ENCODE results near the gene ADAP2. TPM values are rescaled to one million over a fixed set of nuclear protein-coding genes. Genes with fewer than 3 reads are reported as not detected.
A peak's percentile ranks its signal among the peaks of the same experiment; 100 is the strongest.

The ADAP2 gene
- total RNA-seq, 4 donors from 2014 or later: 1.6 to 32.2 (median 13.6) TPM

DNA sequence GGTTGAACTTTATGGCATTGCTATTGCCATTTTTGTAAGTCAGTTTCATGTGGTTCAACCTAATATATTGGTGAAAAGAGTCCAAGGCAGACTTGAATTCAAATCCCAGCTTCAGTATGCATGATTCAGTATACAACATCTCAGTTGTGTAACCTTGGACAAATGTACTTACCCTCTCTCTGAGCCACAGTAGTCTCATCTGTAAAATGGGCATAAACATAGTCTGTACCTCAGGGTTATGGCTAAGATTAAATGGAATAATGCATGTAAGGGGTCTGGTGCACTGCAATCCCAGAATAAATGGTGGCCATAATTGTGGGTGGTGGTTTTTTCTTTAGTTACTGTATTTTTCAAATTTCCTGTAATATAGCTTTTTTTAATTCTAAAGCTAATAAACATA is 4.7 kb upstream of the ADAP2 start:
- Histone ChIP-seq H3K27me3 (peaks cover 0 to 5% of the 10 kb centered on the region in 2 donors), H3K4me1 (peaks cover 0 to 6% (median 2%) of the 10 kb centered on the region in 4 donors), H3K36me3 (no peaks in the 10 kb centered on the region), H3K27ac (no peak overlapping the region), H3K9me3 (no peaks in the 10 kb centered on the region), H3K4me3 (no peak overlapping the region)
- TF ChIP-seq CTCF (IDR thresholded peaks at IDR 0.05): no peak
- no peak for TF ChIP-seq POLR2A (IDR thresholded peaks at IDR 0.05)
- no peak for DNase-seq

GRCh38 chr17:30920282-30920681 is 1.5 kb upstream of the ADAP2 start:
- Histone ChIP-seq H3K27me3 (peaks cover 0 to 12% of the 10 kb centered on the region in 2 donors), H3K4me1 (peaks cover 3 to 14% (median 9%) of the 10 kb centered on the region in 4 donors), H3K36me3 (no peaks in the 10 kb centered on the region), H3K4me3 (no peak overlapping the region), H3K27ac (no peak overlapping the region), H3K9me3 (no peaks in the 10 kb centered on the region)
- TF ChIP-seq POLR2A (IDR thresholded peaks at IDR 0.05) (no peak), CTCF (IDR thresholded peaks at IDR 0.05) (no peak)
- DNase-seq: no peak

GRCh38 chr17:30920683-30921543 is 832 bp upstream of the ADAP2 start:
- no peaks in the 10 kb centered on the region for H3K36me3 ChIP-seq
- H3K4me3 ChIP-seq: peak overlapping the region in 2 of 4 donors; percentile 65 to 73
- H3K4me1 ChIP-seq: peaks cover 3 to 14% (median 9%) of the 10 kb centered on the region in 4 donors
- no peak for TF ChIP-seq CTCF (IDR thresholded peaks at IDR 0.05)
- TF ChIP-seq POLR2A (IDR thresholded peaks at IDR 0.05): no peak
- H3K27me3 ChIP-seq: peaks cover 0 to 12% of the 10 kb centered on the region in 2 donors
- no peaks in the 10 kb centered on the region for H3K9me3 ChIP-seq
- no peak for DNase-seq
- H3K27ac ChIP-seq: peak overlapping the region in 1 of 4 donors; percentile 59

DNA sequence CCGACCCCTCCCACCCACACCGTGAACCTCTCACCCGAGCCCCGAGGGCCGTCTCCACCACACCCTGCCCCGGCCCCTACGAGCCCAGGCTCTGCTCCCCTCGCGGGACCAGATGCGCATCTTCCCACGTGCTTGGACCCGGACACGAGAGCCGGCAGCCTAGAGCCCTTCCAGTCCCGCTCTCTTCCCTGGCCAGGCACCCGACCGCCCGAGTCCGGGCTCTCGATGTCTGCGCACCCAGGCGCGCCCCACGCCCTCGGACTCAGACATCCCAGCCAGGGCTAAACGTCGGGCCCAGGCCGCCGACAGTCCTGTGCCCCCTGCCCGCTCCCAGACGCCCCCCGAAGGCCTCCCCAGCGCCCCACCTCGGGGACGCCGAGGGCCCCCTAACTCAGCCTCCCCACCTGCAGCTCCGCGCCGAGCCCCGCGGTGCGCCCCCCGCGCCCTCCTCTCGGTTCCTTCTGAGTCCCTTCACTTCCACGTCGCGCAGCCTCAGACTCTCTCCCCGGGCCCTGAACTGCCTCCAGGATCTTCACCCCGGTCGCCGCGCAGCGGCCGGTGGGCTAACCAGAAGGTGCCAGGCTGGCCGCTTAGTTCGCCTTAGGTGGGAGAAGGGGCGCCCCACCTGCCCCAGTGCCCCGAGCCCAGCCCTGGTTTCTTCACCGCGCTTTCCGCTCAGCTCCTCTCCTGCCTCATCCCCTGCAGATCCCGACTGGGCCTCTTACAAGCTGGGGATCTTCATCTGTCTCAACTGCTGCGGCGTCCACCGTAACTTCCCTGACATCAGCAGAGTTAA is 688 bp downstream of the ADAP2 start:
- DNase-seq: peak in 2 of 3 donors; percentile 47 to 53
- Histone ChIP-seq H3K27me3 (peaks cover 0 to 12% of the 10 kb centered on the region in 2 donors), H3K27ac (peak overlapping the region; percentile 36 to 70 (median 63)), H3K9me3 (no peaks in the 10 kb centered on the region), H3K36me3 (no peaks in the 10 kb centered on the region), H3K4me1 (peaks cover 3 to 14% (median 9%) of the 10 kb centered on the region in 4 donors), H3K4me3 (peak overlapping the region; percentile 46 to 73 (median 66))
- TF ChIP-seq CTCF (IDR thresholded peaks at IDR 0.05): no peak
- no peak for TF ChIP-seq POLR2A (IDR thresholded peaks at IDR 0.05)

DNA sequence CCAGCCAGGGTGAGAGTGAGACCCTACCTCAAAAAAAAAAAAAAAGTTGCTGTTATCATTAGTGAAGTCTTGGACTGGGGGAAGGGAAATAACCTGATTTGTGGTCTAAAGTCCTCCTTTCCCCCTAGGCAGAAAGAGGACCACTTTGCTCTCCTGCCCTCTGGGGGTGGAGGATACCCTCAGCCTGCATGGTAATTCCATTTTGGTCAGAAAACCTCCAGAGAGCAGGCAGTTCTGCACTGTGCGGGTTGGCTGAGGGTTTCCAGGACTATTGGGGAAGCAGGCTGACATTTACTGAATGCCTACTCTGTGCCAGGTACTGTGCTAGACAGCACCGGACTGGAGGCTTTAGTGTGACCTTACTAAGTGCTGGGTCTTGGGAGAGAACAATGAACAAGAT is 2.6 kb downstream of the ADAP2 start:
- H3K4me1 ChIP-seq: peaks cover 3 to 14% (median 9%) of the 10 kb centered on the region in 4 donors
- no peak for DNase-seq

More for the DNA sequence above, 2.6 kb downstream of the ADAP2 start:
- no peaks in the 10 kb centered on the region for H3K36me3 ChIP-seq
- H3K4me3 ChIP-seq: no peak overlapping the region
- TF ChIP-seq POLR2A (IDR thresholded peaks at IDR 0.05): no peak
- no peak for TF ChIP-seq CTCF (IDR thresholded peaks at IDR 0.05)
- H3K27ac ChIP-seq: no peak overlapping the region
- H3K9me3 ChIP-seq: no peaks in the 10 kb centered on the region
- peaks cover 0 to 12% of the 10 kb centered on the region in 2 donors for H3K27me3 ChIP-seq

Data from Peyer's patch (tissue), 4 donors.